Right ventricle myocardium superior (tissue), 1 donor: ENCODE measurements around the gene MLNR. TPM values are rescaled to one million over a fixed set of nuclear protein-coding genes. Genes with fewer than 3 reads are reported as not detected.

Experiments
- ATAC-seq: fragments of 200-7000 bp; cut with Tn5 transposase; one replicate; pipeline ENCODE4 v1.9.1; 2020; ENCODE audit warnings: mild to moderate bottlenecking; ENCODE audit not compliant: poor library complexity
- DNase-seq: peaks from one replicate; pipeline ENCODE4 v3.0.0-alpha.2; 2020
- intact Hi-C: fragments of 100-400 bp; cut with DNase I; formaldehyde crosslinking; loops from one replicate; pipeline ENCODE4 v1.11.2; 2022
- total RNA-seq: library from RNA; stranded (reverse); fragmentation: NEBNext Ultra II Directional; extraction: Animal tissue kit (Norgen Biotek cat#: 25700); gene quantifications from one replicate; pipeline ENCODE4 v1.2.1, GENCODE V29; 2021
- donor health status: DM: no; HTN: yes; CAD: no; lungs with severe emphysema.

The MLNR gene
- total RNA-seq, 1 donor from 2014 or later: not detected

- DNase-seq: no peak
- intact Hi-C loops: no loop called here
- no peak for ATAC-seq
Measured at GRCh38 chr13:49258089-49258796, 38.1 kb downstream of the MLNR start.

DNA sequence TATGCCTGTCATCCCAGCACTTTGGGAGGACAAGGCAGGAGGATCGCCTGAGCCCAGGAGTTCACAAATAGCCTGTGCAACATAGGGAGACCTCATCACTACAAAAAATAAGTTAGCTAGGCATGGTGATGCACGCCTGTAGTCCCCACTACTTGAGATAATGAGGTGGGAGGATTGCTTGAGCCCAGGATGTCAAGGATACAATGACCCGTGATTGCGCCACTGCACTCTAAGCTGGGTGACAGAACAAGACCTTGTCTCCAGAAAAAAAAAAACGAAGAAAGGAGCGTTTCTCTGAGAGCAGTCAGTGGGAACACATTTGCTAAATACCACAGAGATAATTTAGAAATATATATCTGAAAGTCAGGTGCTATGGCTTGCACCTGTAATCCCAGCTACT is 39.4 kb downstream of the MLNR start:
- no peak for ATAC-seq
- intact Hi-C loops: no loop called here

GRCh38 chr13:49262634-49263033 is 42.5 kb downstream of the MLNR start:
- no peak for DNase-seq
- ATAC-seq: no peak
- intact Hi-C loops: no loop called here

More for the DNA sequence above, 39.4 kb downstream of the MLNR start:
- DNase-seq: no peak

GRCh38 chr13:49265822-49266221 is 45.7 kb downstream of the MLNR start:
- ATAC-seq: no peak
- no peak for DNase-seq
- intact Hi-C loops: no loop called here

DNA sequence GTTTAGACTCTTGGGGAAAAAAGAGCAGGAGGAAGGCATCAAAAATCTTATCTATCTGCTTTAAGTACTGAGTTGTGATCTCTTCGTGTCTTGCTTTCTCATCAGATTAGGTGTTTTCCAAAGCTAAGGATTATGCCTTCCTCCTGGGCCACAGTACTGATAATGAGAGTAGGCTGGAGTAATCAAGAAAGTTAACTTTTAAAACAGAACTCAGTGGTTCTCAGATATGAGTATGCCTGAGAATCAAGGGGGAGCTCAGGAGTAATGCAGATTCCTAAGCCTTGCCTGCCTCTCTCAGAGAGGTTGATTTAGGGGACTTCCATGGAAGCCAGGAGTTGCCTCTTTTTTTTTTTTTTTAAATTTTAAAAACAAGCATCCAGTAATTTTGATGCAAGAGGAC is 51.1 kb downstream of the MLNR start:
- no peak for ATAC-seq
- no peak for DNase-seq
- intact Hi-C loops: no loop called here

Other genes starting within 250 kb of the MLNR start
- 16.9 TPM for gene FNDC3A, start 244.4 kb upstream of the MLNR start, total RNA-seq
- 7.3 TPM for gene CDADC1, start 27.6 kb downstream of the MLNR start, total RNA-seq
- gene CAB39L, start 223.7 kb downstream of the MLNR start, total RNA-seq: 19.3 TPM
- gene SETDB2, start 223.9 kb downstream of the MLNR start, total RNA-seq: 13.4 TPM